ENCODE results near the gene RGMA. TPM values are rescaled to one million over a fixed set of nuclear protein-coding genes. Genes with fewer than 3 reads are reported as not detected.

The RGMA gene
- total RNA-seq, 1 experiment from 2014 or later = not detected

GRCh38 chr15:93073465-93073952, 15.5 kb downstream of the RGMA start:
- no peaks in the 10 kb centered on the region for H3K36me3 ChIP-seq (ENCODE audit: insufficient read depth, low read length)
- no peaks in the 10 kb centered on the region for H3K9me3 ChIP-seq (ENCODE audit: low read length)
- no peak overlapping the region for H2AFZ ChIP-seq (ENCODE audit: low read length)
- no peaks in the 10 kb centered on the region for H3K79me2 ChIP-seq (ENCODE audit: low read length)
- H3K4me3 ChIP-seq (ENCODE audit: low read length) = no peak overlapping the region
- no peak for DNase-seq
- no peak overlapping the region for H3K9ac ChIP-seq (ENCODE audit: low read length)
- no peaks in the 10 kb centered on the region for H3K27me3 ChIP-seq (ENCODE audit: low read length)
- no peak overlapping the region for H3K4me2 ChIP-seq (ENCODE audit: low read depth, low read length, poor library complexity, severe bottlenecking)
- H3K9me2 ChIP-seq (replicated peaks; ENCODE audit: insufficient read depth, low read length) = no peaks in the 10 kb centered on the region
- H3K27ac ChIP-seq (ENCODE audit: low read length) = no peak overlapping the region
- no peaks in the 10 kb centered on the region for H3K4me1 ChIP-seq (ENCODE audit: low read length)
- no peaks in the 10 kb centered on the region for H4K20me1 ChIP-seq (ENCODE audit: insufficient read depth, low read depth, low read length)

- Histone ChIP-seq H3K36me3 (ENCODE audit: insufficient read depth, low read length) (no peaks in the 10 kb centered on the region), H2AFZ (ENCODE audit: low read length) (no peak overlapping the region), H3K79me2 (ENCODE audit: low read length) (no peaks in the 10 kb centered on the region), H4K20me1 (ENCODE audit: insufficient read depth, low read depth, low read length) (no peaks in the 10 kb centered on the region), H3K4me2 (ENCODE audit: low read depth, low read length, poor library complexity, severe bottlenecking) (no peak overlapping the region), H3K9me3 (ENCODE audit: low read length) (no peaks in the 10 kb centered on the region), H3K9me2 (replicated peaks; ENCODE audit: insufficient read depth, low read length) (no peaks in the 10 kb centered on the region), H3K4me3 (ENCODE audit: low read length) (no peak overlapping the region), H3K9ac (ENCODE audit: low read length) (no peak overlapping the region), H3K27me3 (ENCODE audit: low read length) (no peaks in the 10 kb centered on the region), H3K4me1 (ENCODE audit: low read length) (no peaks in the 10 kb centered on the region), H3K27ac (ENCODE audit: low read length) (no peak overlapping the region)
- no peak for DNase-seq
Measured at GRCh38 chr15:93072411-93073394, 16.3 kb downstream of the RGMA start.

DNA sequence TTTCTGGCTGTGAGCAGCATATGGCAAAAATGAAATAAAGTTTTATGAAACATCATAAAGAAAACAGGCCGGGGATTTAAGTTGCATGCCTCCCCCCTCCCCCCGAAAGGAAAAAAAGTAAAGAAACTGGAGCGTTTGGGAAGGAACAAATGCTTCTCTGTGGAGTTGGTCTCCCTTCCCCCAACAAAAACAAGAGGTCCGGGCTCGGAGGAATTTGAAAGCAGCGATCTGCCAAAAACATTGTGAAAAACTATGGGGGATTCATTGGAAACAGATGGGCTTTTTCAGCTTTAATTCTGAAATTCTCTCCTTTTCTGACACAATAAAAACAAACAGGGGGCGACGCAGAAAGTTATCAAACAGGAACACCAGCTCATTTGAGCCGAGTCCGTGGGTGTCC, 17.0 kb downstream of the RGMA start:
- H3K9ac ChIP-seq (ENCODE audit: low read length) = no peak overlapping the region
- DNase-seq = no peak
- no peak overlapping the region for H3K4me3 ChIP-seq (ENCODE audit: low read length)
- no peaks in the 10 kb centered on the region for H3K79me2 ChIP-seq (ENCODE audit: low read length)
- H3K27ac ChIP-seq (ENCODE audit: low read length) = no peak overlapping the region
- H3K9me3 ChIP-seq (ENCODE audit: low read length) = no peaks in the 10 kb centered on the region
- no peaks in the 10 kb centered on the region for H3K4me1 ChIP-seq (ENCODE audit: low read length)
- H4K20me1 ChIP-seq (ENCODE audit: insufficient read depth, low read depth, low read length) = no peaks in the 10 kb centered on the region
- no peaks in the 10 kb centered on the region for H3K9me2 ChIP-seq (replicated peaks; ENCODE audit: insufficient read depth, low read length)
- no peaks in the 10 kb centered on the region for H3K36me3 ChIP-seq (ENCODE audit: insufficient read depth, low read length)
- no peaks in the 10 kb centered on the region for H3K27me3 ChIP-seq (ENCODE audit: low read length)
- no peak overlapping the region for H2AFZ ChIP-seq (ENCODE audit: low read length)
- H3K4me2 ChIP-seq (ENCODE audit: low read depth, low read length, poor library complexity, severe bottlenecking) = no peak overlapping the region

DNA sequence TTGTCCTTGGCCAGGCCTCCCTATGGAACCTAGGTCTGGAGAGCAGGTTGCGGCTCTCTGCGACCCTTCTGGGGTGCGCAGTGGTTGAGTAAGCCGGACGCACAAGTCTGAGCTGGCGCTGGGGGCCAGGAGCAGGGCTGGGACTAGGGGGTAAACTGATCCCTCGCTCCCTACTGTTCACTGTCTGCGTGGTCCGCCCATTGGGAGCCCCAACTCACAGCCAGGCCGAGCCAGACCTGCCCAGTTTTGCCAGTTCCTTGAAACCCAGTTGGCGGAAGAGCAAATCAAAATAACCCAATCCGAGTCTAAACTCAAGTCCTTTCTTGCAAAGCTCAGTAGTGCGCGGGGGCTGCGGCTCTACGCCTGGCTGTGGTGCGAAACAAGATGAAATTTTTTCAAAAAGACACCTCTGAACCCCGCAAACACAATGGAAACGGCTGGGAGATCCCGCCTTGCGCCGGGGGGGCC, 17.5 kb downstream of the RGMA start:
- H2AFZ ChIP-seq (ENCODE audit: low read length) = no peak overlapping the region
- no peak overlapping the region for H3K4me2 ChIP-seq (ENCODE audit: low read depth, low read length, poor library complexity, severe bottlenecking)

GRCh38 chr15:93070551-93071296, 18.3 kb downstream of the RGMA start:
- H3K9me2 ChIP-seq (replicated peaks; ENCODE audit: insufficient read depth, low read length) = no peaks in the 10 kb centered on the region
- no peaks in the 10 kb centered on the region for H3K4me1 ChIP-seq (ENCODE audit: low read length)
- no peak overlapping the region for H3K9ac ChIP-seq (ENCODE audit: low read length)
- no peaks in the 10 kb centered on the region for H3K9me3 ChIP-seq (ENCODE audit: low read length)
- no peaks in the 10 kb centered on the region for H4K20me1 ChIP-seq (ENCODE audit: insufficient read depth, low read depth, low read length)
- H3K27me3 ChIP-seq (ENCODE audit: low read length) = no peaks in the 10 kb centered on the region
- no peaks in the 10 kb centered on the region for H3K79me2 ChIP-seq (ENCODE audit: low read length)
- no peak for DNase-seq
- H3K36me3 ChIP-seq (ENCODE audit: insufficient read depth, low read length) = no peaks in the 10 kb centered on the region
- H3K4me3 ChIP-seq (ENCODE audit: low read length) = no peak overlapping the region
- H2AFZ ChIP-seq (ENCODE audit: low read length) = no peak overlapping the region
- H3K27ac ChIP-seq (ENCODE audit: low read length) = no peak overlapping the region
- H3K4me2 ChIP-seq (ENCODE audit: low read depth, low read length, poor library complexity, severe bottlenecking) = no peak overlapping the region

More for the DNA sequence above, 17.5 kb downstream of the RGMA start:
- Histone ChIP-seq H3K9me2 (replicated peaks; ENCODE audit: insufficient read depth, low read length) (no peaks in the 10 kb centered on the region), H3K36me3 (ENCODE audit: insufficient read depth, low read length) (no peaks in the 10 kb centered on the region), H3K27me3 (ENCODE audit: low read length) (no peaks in the 10 kb centered on the region), H3K4me3 (ENCODE audit: low read length) (no peak overlapping the region), H3K79me2 (ENCODE audit: low read length) (no peaks in the 10 kb centered on the region), H3K27ac (ENCODE audit: low read length) (no peak overlapping the region), H3K9ac (ENCODE audit: low read length) (no peak overlapping the region), H3K4me1 (ENCODE audit: low read length) (no peaks in the 10 kb centered on the region), H4K20me1 (ENCODE audit: insufficient read depth, low read depth, low read length) (no peaks in the 10 kb centered on the region), H3K9me3 (ENCODE audit: low read length) (no peaks in the 10 kb centered on the region)
- DNase-seq = no peak

- H3K9ac ChIP-seq (ENCODE audit: low read length) = no peak overlapping the region
- no peaks in the 10 kb centered on the region for H3K9me3 ChIP-seq (ENCODE audit: low read length)
- H3K4me1 ChIP-seq (ENCODE audit: low read length) = no peaks in the 10 kb centered on the region
- no peaks in the 10 kb centered on the region for H3K79me2 ChIP-seq (ENCODE audit: low read length)
- H3K27ac ChIP-seq (ENCODE audit: low read length) = no peak overlapping the region
- H3K9me2 ChIP-seq (replicated peaks; ENCODE audit: insufficient read depth, low read length) = no peaks in the 10 kb centered on the region
- no peaks in the 10 kb centered on the region for H3K36me3 ChIP-seq (ENCODE audit: insufficient read depth, low read length)
- no peak for DNase-seq
- no peak overlapping the region for H3K4me2 ChIP-seq (ENCODE audit: low read depth, low read length, poor library complexity, severe bottlenecking)
- H3K4me3 ChIP-seq (ENCODE audit: low read length) = no peak overlapping the region
- no peaks in the 10 kb centered on the region for H4K20me1 ChIP-seq (ENCODE audit: insufficient read depth, low read depth, low read length)
- H2AFZ ChIP-seq (ENCODE audit: low read length) = no peak overlapping the region
- no peaks in the 10 kb centered on the region for H3K27me3 ChIP-seq (ENCODE audit: low read length)
Measured at GRCh38 chr15:93070132-93070531, 18.9 kb downstream of the RGMA start.

DNA sequence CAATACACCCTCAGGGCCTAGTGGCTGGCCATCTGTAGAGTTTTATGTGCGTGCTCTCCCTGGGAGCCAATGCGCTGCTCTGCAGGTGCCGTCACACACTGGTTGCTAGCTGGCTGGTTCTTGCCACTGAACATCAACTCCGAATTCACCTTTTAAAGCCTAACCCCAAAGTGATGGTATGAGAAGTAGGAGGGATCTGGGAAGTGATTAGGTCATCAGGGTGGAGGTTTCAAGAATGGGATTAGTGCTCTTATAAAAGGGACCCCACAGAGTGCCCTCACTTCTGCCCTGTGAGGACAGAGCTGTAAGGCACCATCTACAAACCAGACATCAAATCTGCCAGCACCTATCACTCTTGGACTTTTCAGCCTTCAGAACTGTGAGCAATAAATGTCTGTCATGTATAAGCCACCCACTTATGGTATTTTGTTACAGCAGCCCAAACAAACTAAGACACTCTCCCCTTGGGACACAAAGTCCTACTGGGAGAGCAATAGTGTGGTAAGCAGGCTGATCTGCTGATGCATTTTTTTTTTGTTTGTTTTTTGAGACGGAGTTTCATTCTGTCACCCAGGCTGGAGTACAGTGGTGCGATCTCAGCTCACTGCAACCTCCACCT, 20.3 kb downstream of the RGMA start:
- DNase-seq = no peak
- Histone ChIP-seq H3K4me3 (ENCODE audit: low read length) (no peak overlapping the region), H3K27ac (ENCODE audit: low read length) (no peak overlapping the region), H3K9me3 (ENCODE audit: low read length) (no peaks in the 10 kb centered on the region), H3K9ac (ENCODE audit: low read length) (no peak overlapping the region), H4K20me1 (ENCODE audit: insufficient read depth, low read depth, low read length) (no peaks in the 10 kb centered on the region), H3K4me2 (ENCODE audit: low read depth, low read length, poor library complexity, severe bottlenecking) (no peak overlapping the region), H3K36me3 (ENCODE audit: insufficient read depth, low read length) (no peaks in the 10 kb centered on the region), H3K27me3 (ENCODE audit: low read length) (no peaks in the 10 kb centered on the region), H3K4me1 (ENCODE audit: low read length) (no peaks in the 10 kb centered on the region), H3K79me2 (ENCODE audit: low read length) (no peaks in the 10 kb centered on the region), H2AFZ (ENCODE audit: low read length) (no peak overlapping the region), H3K9me2 (replicated peaks; ENCODE audit: insufficient read depth, low read length) (no peaks in the 10 kb centered on the region)

- no peaks in the 10 kb centered on the region for H3K9me2 ChIP-seq (replicated peaks; ENCODE audit: insufficient read depth, low read length)
- H3K4me2 ChIP-seq (ENCODE audit: low read depth, low read length, poor library complexity, severe bottlenecking) = no peak overlapping the region
- H3K79me2 ChIP-seq (ENCODE audit: low read length) = no peaks in the 10 kb centered on the region
- H3K4me1 ChIP-seq (ENCODE audit: low read length) = no peaks in the 10 kb centered on the region
- H3K9ac ChIP-seq (ENCODE audit: low read length) = no peak overlapping the region
- H3K27me3 ChIP-seq (ENCODE audit: low read length) = no peaks in the 10 kb centered on the region
- no peaks in the 10 kb centered on the region for H4K20me1 ChIP-seq (ENCODE audit: insufficient read depth, low read depth, low read length)
- no peak overlapping the region for H3K27ac ChIP-seq (ENCODE audit: low read length)
- DNase-seq = no peak
- no peaks in the 10 kb centered on the region for H3K36me3 ChIP-seq (ENCODE audit: insufficient read depth, low read length)
- no peak overlapping the region for H3K4me3 ChIP-seq (ENCODE audit: low read length)
- no peaks in the 10 kb centered on the region for H3K9me3 ChIP-seq (ENCODE audit: low read length)
- no peak overlapping the region for H2AFZ ChIP-seq (ENCODE audit: low read length)
Measured at GRCh38 chr15:93067649-93068085, 21.3 kb downstream of the RGMA start.
